Left lung (tissue), 10 donors: ENCODE results near the gene EPHA10. TPM values are rescaled to one million over a fixed set of nuclear protein-coding genes. Genes with fewer than 3 reads are reported as not detected.

Source experiments
- ATAC-seq: fragments of 200-7000 bp; cut with Tn5 transposase; one replicate; pipeline ENCODE4 v1.9.1; 2020; ENCODE audit warnings: moderate library complexity
- DNase-seq, 4 donors: peaks; one replicate each; pipeline ENCODE4 v3.0.0-alpha.2; 2013 to 2020
- H3K27ac ChIP-seq, 2 donors: fragments of 200-600 bp; sonication (generic) in 1 of 2; one replicate each; pipeline versions ENCODE4 v1.5.0 to v1.8.0; 2020 to 2021
- H3K27me3 ChIP-seq, 2 donors: fragments of 200-600 bp; sonication (generic) in 1 of 2; one replicate each; pipeline versions ENCODE4 v1.5.0 to v1.8.0; 2020 to 2021
- H3K36me3 ChIP-seq, 2 donors: fragments of 200-600 bp; sonication (generic) in 1 of 2; one replicate each; pipeline versions ENCODE4 v1.5.0 to v1.8.0; 2020 to 2021
- H3K4me1 ChIP-seq, 2 donors: fragments of 200-600 bp; one replicate each; pipeline ENCODE4 v1.8.0; 2021
- H3K4me3 ChIP-seq, 2 donors: fragments of 200-600 bp; sonication (generic) in 1 of 2; one replicate each; pipeline versions ENCODE4 v1.5.0 to v1.8.0; 2020 to 2021; ENCODE audit warnings: mild to moderate bottlenecking in 1 of 2
- H3K9me3 ChIP-seq, 2 donors: fragments of 200-600 bp; sonication (generic) in 1 of 2; one replicate each; pipeline versions ENCODE4 v1.5.0 to v1.8.0; 2020 to 2021
- CTCF ChIP-seq, 2 donors: fragments of 200-600 bp; sonication (generic) in 1 of 2; IDR thresholded peaks; one replicate each; pipeline versions ENCODE4 v1.5.0 to v1.8.0; 2021; ENCODE audit warnings: antibody characterized with exemption in 2 of 2
- intact Hi-C, 2 donors: fragments of 100-400 bp; cut with DNase I; formaldehyde crosslinking; loops; one replicate each; pipeline versions ENCODE4 v1.11.2 to v1.14.2; 2022
- polyA plus RNA-seq, 6 donors: library from polyadenylated mRNA; unstranded; fragments of 120-200 nt; gene quantifications; one replicate each; pipeline ENCODE4 v1.2.1, GENCODE V29; 2013; ENCODE audit not compliant: insufficient read length in 6 of 6
- total RNA-seq, 2 donors: library from RNA; stranded (reverse); fragmentation: NEBNext Ultra II Directional; extraction: Animal tissue kit (Norgen Biotek cat#: 25700); gene quantifications; one replicate each; pipeline ENCODE4 v1.2.1, GENCODE V29; 2021
- donor health status: DM: no; HTN: yes; CAD: no.
- donor health status: DM: no; HTN: no; CAD: no.

The EPHA10 gene
- total and polyA plus RNA-seq, 8 donors: 0.13 to 3.2 (median 0.22) TPM

DNA sequence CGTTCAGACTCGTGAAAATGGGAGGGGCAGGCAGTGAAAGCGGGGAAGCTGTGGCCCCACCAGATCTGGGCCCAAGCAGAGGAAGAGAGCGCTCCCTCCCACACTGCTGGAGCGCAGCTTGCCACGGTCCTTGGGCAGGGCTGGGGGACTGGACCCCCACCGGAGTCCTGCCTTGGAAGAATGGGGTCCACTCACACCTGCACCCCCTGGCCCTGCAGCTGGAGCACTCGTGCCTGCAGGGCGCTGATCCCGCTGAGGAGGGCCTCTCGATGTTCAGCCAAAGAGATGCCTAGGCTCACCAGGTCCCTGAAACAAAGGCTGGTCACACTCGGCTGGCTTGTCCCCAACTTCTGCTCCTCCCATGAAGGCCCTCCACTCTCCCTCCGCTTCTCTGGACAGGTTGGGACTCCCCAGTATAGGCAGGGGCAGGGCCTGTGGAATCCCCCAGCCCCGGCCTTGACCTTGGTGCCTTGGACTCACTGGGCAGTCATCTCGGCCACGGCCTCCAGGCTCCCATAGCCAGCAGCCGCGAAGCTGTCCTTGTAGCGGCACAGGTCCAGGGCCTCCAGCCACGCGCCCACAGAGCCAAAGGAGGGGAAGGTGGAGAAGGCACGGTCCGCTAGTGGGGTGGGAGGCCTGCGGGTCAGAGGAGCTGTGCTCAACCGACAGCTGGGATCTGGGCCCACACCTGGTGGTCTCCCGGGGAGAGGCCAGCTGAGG, 46.6 kb downstream of the EPHA10 start:
- no peak for DNase-seq
- Histone ChIP-seq H3K4me3 (no peak overlapping the region), H3K4me1 (no peaks in the 10 kb centered on the region), H3K27ac (no peak overlapping the region), H3K9me3 (no peaks in the 10 kb centered on the region), H3K27me3 (peaks cover 0 to 8% of the 10 kb centered on the region in 2 donors), H3K36me3 (no peaks in the 10 kb centered on the region)
- no peak for ATAC-seq
- TF ChIP-seq CTCF (IDR thresholded peaks at IDR 0.05): no peak
- intact Hi-C loops: no loop called here

DNA sequence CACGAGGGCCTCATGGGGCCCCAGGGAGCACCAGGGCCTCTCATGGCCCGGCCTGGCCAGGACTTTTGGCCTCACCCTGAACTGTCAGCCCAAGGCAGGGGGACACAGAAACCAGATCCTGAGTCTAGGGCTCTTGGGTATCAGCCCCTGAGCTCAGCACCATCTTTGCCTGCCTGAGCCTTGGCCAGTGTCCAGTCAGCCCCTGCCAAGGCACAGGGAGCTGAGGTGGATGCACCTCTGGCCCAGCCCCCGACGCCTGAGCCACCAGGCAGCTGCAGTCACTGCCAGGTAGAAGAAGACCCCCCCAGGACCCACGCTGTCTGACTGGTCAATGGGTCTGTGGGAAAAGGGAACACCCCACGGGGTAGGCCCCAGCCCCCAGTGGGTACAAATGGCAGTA, 47.3 kb downstream of the EPHA10 start:
- no peak overlapping the region for H3K27ac ChIP-seq
- no peaks in the 10 kb centered on the region for H3K36me3 ChIP-seq
- no peak overlapping the region for H3K4me3 ChIP-seq
- no peaks in the 10 kb centered on the region for H3K4me1 ChIP-seq
- intact Hi-C loops: no loop called here
- no peak for TF ChIP-seq CTCF (IDR thresholded peaks at IDR 0.05)
- ATAC-seq (no peak), DNase-seq (no peak)
- no peaks in the 10 kb centered on the region for H3K9me3 ChIP-seq
- peaks cover 0 to 8% of the 10 kb centered on the region in 2 donors for H3K27me3 ChIP-seq

GRCh38 chr1:37716321-37716720, 48.6 kb downstream of the EPHA10 start:
- Histone ChIP-seq H3K27ac (no peak overlapping the region), H3K4me3 (no peak overlapping the region), H3K9me3 (no peaks in the 10 kb centered on the region), H3K27me3 (peaks cover 0 to 8% of the 10 kb centered on the region in 2 donors), H3K36me3 (no peaks in the 10 kb centered on the region), H3K4me1 (no peaks in the 10 kb centered on the region)
- intact Hi-C loops: no loop called here
- ATAC-seq (no peak), DNase-seq (no peak)
- TF ChIP-seq CTCF (IDR thresholded peaks at IDR 0.05): no peak

DNA sequence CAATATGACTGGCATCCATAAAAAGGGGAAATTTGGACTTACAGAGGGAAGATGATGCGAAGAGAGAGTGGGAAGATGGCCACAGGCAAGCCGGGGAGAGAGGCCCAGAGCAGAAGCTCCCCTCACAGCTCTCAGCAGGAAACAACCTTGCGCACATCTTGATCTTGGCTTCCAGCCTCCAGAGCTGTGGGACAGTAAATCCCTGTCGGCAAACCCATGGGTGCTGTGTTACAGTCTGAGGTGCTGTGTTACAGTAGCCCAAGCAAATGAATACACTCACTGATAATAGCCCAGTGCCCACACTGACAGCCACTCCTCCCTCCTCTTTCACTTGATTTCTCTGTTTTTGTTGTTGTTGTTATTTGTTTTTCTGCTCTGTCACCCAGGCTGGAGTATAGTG, 50.2 kb downstream of the EPHA10 start:
- Histone ChIP-seq H3K36me3 (peaks cover 0 to 14% of the 10 kb centered on the region in 2 donors), H3K9me3 (no peaks in the 10 kb centered on the region), H3K27me3 (no peaks in the 10 kb centered on the region), H3K27ac (no peak overlapping the region), H3K4me1 (no peaks in the 10 kb centered on the region), H3K4me3 (no peak overlapping the region)
- no peak for DNase-seq
- TF ChIP-seq CTCF (IDR thresholded peaks at IDR 0.05): no peak
- intact Hi-C loops: no loop called here
- no peak for ATAC-seq

- ATAC-seq (no peak), DNase-seq (no peak)
- H3K4me3 ChIP-seq: no peak overlapping the region
- TF ChIP-seq CTCF (IDR thresholded peaks at IDR 0.05): no peak
- H3K9me3 ChIP-seq: no peaks in the 10 kb centered on the region
- peaks cover 0 to 18% of the 10 kb centered on the region in 2 donors for H3K36me3 ChIP-seq
- no peaks in the 10 kb centered on the region for H3K4me1 ChIP-seq
- intact Hi-C loops: no loop called here
- H3K27ac ChIP-seq: no peak overlapping the region
- no peaks in the 10 kb centered on the region for H3K27me3 ChIP-seq
Measured at GRCh38 chr1:37714226-37714625, 50.7 kb downstream of the EPHA10 start.
